Liver (tissue), 9 donors: Measurements from ENCODE around the gene ZNF85. TPM values are rescaled to one million over a fixed set of nuclear protein-coding genes. Genes with fewer than 3 reads are reported as not detected.
A peak's percentile ranks its signal among the peaks of the same experiment; 100 is the strongest.
"Not testable (repeated sequence)": the region's sequence is repeated elsewhere in the genome, so short reads cannot be mapped to it uniquely, and the experiment has no call there.

Experiments used
- DNase-seq: peaks from one replicate; pipeline ENCODE4 v3.0.0-alpha.2; 2017; ENCODE audit warnings: low spot score
- H3K27ac ChIP-seq, 2 donors: one replicate each; pipeline ENCODE4 v1.7.0; 2013; ENCODE audit warnings: inconsistent platforms in 2 of 2, low read length in 2 of 2, control low read depth in 1 of 2, low read depth in 1 of 2, mild to moderate bottlenecking in 1 of 2
- H3K27me3 ChIP-seq, 4 donors: one replicate each; pipeline versions ENCODE4 v1.6.1 to v1.7.0; 2013; ENCODE audit warnings: low read length in 3 of 4, inconsistent platforms in 1 of 4, mild to moderate bottlenecking in 1 of 4, moderate library complexity in 1 of 4; ENCODE audit not compliant: control insufficient read depth in 4 of 4, insufficient read depth in 4 of 4
- H3K36me3 ChIP-seq, 4 donors: one replicate each; pipeline versions ENCODE4 v1.6.1 to v1.7.0; 2013; ENCODE audit warnings: low read length in 3 of 4, mild to moderate bottlenecking in 3 of 4, low read depth in 1 of 4, moderate library complexity in 1 of 4; ENCODE audit not compliant: control insufficient read depth in 4 of 4, insufficient read depth in 3 of 4
- H3K4me1 ChIP-seq, 4 donors: one replicate each; pipeline versions ENCODE4 v1.6.1 to v1.7.0; 2013; ENCODE audit warnings: low read length in 3 of 4, mild to moderate bottlenecking in 3 of 4, moderate library complexity in 1 of 4; ENCODE audit not compliant: control insufficient read depth in 4 of 4, insufficient read depth in 4 of 4
- H3K4me3 ChIP-seq, 3 donors: one replicate each; pipeline versions ENCODE4 v1.6.1 to v1.7.0; 2013; ENCODE audit warnings: low read length in 3 of 3, control low read depth in 1 of 3, low read depth in 1 of 3, mild to moderate bottlenecking in 1 of 3
- H3K9ac ChIP-seq, 2 donors: one replicate each; pipeline ENCODE4 v1.7.0; 2013; ENCODE audit warnings: low read length in 2 of 2, mild to moderate bottlenecking in 2 of 2, moderate library complexity in 2 of 2, control low read depth in 1 of 2, low read depth in 1 of 2
- H3K9me3 ChIP-seq, 4 donors: one replicate each; pipeline versions ENCODE4 v1.6.1 to v1.7.0; 2013; ENCODE audit warnings: low read length in 3 of 4; ENCODE audit not compliant: control insufficient read depth in 4 of 4
- ATF3 ChIP-seq: IDR thresholded peaks from 2 replicates; pipeline ENCODE4 v1.6.1; 2016; ENCODE audit warnings: antibody characterized with exemption
- HNF4A ChIP-seq, 2 donors: conservative IDR thresholded peaks; 2 replicates each; pipeline ENCODE4 v1.6.1; 2016; ENCODE audit warnings: antibody characterized with exemption in 2 of 2, mild to moderate bottlenecking in 2 of 2
- JUND ChIP-seq, 2 donors: IDR thresholded peaks; 2 replicates each; pipeline ENCODE4 v1.6.1; 2016; ENCODE audit warnings: antibody characterized with exemption in 2 of 2
- REST ChIP-seq: IDR thresholded peaks from 2 replicates; pipeline ENCODE4 v1.6.1; 2016; ENCODE audit warnings: antibody characterized with exemption, mild to moderate bottlenecking
- SP1 ChIP-seq: IDR thresholded peaks from 2 replicates; pipeline ENCODE4 v1.6.1; 2018; ENCODE audit warnings: antibody characterized with exemption, mild to moderate bottlenecking
- WGBS: extraction: QIAGEN DNeasy Blood & Tissue Kit; methylation state at CpG from one replicate; pipeline ENCODE4 v1.1.7; 2013; 5-methylcytosine and 5-hydroxymethylcytosine counted together
- polyA plus RNA-seq, 2 donors: library from polyadenylated mRNA; stranded (reverse) in 1 of 2; unstranded in 1 of 2; fragments of 200-250 nt in 1 of 2; fragments of >200 nt in 1 of 2; fragmentation: Nextera tagmentation in 1 of 2; extraction: Ambion mirVana in 1 of 2; gene quantifications; one replicate each; pipeline versions ENCODE4 v1.2.1 to v1.2.3, GENCODE V29; 2013 to 2015
- total RNA-seq, 2 donors: library from RNA; depleted of rRNA; stranded (reverse); fragments of >200 nt; gene quantifications; one replicate each; pipeline ENCODE4 v1.2.3, GENCODE V29; 2014
- donor health status: healthy.
- donor health status: healthy.
- donor health status: healthy.
- donor health status: healthy.
- donor health status: healthy.

The ZNF85 gene
- total and polyA plus RNA-seq, 4 donors = 0.27 to 9.0 (median 0.53) TPM

DNA sequence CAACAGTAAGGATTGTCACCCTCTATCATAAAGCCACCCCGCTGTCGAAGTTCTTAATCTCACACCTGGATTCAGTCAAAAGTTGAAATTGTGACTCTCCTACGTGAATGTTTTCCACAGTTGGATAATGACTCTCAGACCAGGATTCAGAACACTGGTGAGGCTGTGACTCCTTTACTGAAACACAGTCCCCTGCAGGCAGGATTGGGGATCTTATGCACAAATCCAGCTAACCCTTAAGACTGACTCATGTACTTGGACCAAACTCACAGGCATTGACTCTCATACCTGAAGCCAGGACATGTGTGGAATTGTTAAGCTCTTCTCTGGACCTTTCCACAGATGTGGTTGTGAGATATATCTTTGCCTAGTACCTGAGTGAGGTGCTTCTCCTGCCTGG, 46.8 kb downstream of the ZNF85 start (continued):
- TF ChIP-seq ATF3 = no peak

GRCh38 chr19:20992788-20993187, 69.7 kb downstream of the ZNF85 start:
- H3K4me3 ChIP-seq, H3K4me1 ChIP-seq, H3K27me3 ChIP-seq, H3K9ac ChIP-seq, H3K27ac ChIP-seq, H3K36me3 ChIP-seq, DNase-seq, H3K9me3 ChIP-seq: not testable (repeated sequence)
- 86% methylated on average over 2 of the region's 2 CpGs for WGBS

GRCh38 chr19:20999731-21000352, 76.8 kb downstream of the ZNF85 start:
- no peaks in the 10 kb centered on the region for H3K4me1 ChIP-seq
- no peaks in the 10 kb centered on the region for H3K36me3 ChIP-seq
- no peak overlapping the region for H3K27ac ChIP-seq
- H3K9ac ChIP-seq = no peak overlapping the region
- peak overlapping the region in 2 of 3 donors; percentile 12 to 32 for H3K4me3 ChIP-seq
- peak; percentile 75 for DNase-seq
- WGBS = 4% methylated on average over 29 of the region's 29 CpGs
- H3K27me3 ChIP-seq = peaks cover 0 to 8% (median 0%) of the 10 kb centered on the region in 4 donors
- H3K9me3 ChIP-seq = no peaks in the 10 kb centered on the region
- TF ChIP-seq SP1 (peak; percentile 56), REST (no peak), HNF4A (conservative IDR thresholded peaks at IDR 0.05) (no peak), JUND (IDR thresholded peaks at IDR 0.05) (no peak)

Other genes with a start within 250 kb of the ZNF85 start
- 1 to 10 TPM; 1.4 to 4.5 TPM for gene ZNF66, start 146.9 kb upstream of the ZNF85 start, total RNA-seq
- gene ZNF66, start 146.9 kb upstream of the ZNF85 start, polyA plus RNA-seq = under 1 TPM; 0.06 to 0.69 TPM
- gene ZNF430, start 97.4 kb downstream of the ZNF85 start, total RNA-seq = 1 to 10 TPM; 2.3 to 5.3 TPM
- gene ZNF430, start 97.4 kb downstream of the ZNF85 start, polyA plus RNA-seq = 1 to 10 TPM in 1 of 2 donors, under 1 TPM in 1; 0.31 to 3.5 TPM
- 1 to 10 TPM in 1 of 2 donors, under 1 TPM in 1; 0.75 to 4.7 TPM for gene ZNF714, start 159.0 kb downstream of the ZNF85 start, total RNA-seq
- gene ZNF714, start 159.0 kb downstream of the ZNF85 start, polyA plus RNA-seq = under 1 TPM; 0.22 to 0.88 TPM
- gene ZNF431, start 218.8 kb downstream of the ZNF85 start, total RNA-seq = 1 to 10 TPM; 1.4 to 6.6 TPM
- 1 to 10 TPM in 1 of 2 donors, under 1 TPM in 1; 0.29 to 1.6 TPM for gene ZNF431, start 218.8 kb downstream of the ZNF85 start, polyA plus RNA-seq